Eye (tissue), 1 donor: ENCODE data around the gene COX11.
A peak's percentile ranks its signal among the peaks of the same experiment; 100 is the strongest.

Experiments used
- DNase-seq: peaks from one replicate; pipeline ENCODE4 v3.0.0-alpha.2; 2015

The COX11 gene

DNA sequence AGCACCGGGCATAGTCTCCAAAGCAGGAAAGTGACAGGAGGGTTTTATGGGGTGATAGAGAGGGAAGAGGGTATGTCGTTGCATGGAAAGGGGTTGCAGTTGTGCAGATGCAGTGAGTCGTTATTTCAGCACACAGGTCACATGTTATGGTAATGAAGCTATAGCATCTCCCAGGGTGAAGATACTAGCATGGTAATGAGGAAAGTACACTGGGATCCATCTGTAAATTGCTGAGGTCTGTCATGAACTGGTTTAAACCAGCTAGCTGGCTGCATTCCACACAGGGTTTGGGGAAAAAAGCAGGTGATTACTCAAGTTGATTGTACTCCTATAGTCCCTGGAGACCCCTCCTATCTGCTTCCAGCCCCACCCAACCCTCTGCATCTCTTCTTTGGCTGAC lies 11.7 kb downstream of the COX11 start:
- no peak for DNase-seq

DNA sequence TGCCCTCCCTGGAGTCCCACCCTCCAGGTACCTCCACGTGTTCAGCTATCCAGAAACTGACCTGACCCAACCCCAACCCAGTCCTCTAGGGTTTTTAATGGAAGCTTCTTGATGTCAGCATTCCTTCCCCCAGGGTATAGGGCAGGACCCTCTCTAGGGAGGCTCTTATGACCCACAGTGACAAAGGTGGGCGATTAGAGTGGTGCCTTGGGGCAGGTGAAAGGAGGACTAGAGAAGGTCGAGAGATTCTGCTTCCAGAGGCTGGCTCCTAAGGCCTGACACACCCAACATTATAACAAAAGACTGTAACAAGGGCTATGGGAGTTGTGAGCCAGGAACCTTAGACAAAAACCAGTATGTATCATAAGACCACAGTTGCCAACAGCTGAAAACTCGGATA lies 17.2 kb downstream of the COX11 start:
- DNase-seq = no peak

DNA sequence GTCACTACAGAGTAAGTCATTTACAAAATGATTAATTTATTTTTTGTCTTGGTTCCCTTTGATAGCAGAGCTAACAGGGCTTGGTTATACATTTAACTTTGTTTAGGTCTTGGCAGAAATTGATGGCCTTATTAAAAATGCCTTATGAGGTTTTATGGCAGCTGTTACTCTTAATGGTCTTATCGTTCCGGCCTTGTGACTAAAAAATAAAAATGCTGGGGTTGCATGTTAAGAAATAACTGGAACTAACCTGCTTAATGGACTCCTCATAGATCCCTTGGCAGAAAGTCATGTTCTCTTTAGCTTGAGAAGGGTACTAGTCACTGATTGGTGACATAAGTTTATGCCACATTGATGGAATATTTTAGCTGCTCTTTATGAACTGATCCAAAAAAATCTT lies 18.3 kb downstream of the COX11 start:
- DNase-seq = no peak

DNA sequence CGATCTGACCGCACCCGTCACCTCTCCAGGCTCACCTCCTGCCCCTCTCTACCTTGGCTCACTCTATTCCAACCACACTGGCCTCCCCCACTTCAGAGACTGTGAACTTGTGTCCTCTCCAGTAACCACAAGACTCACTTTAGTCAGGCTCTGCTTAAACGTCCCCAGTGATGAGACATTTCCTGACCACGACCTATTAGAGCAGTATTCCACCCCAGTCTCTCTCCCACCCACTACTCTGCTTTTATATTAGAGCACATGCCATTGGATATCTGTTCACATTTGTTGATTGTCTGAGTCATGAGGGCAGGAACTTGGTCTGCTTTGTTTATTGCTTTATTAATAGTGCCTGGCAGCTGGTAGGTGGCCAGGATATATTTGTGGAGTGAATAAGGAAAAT lies 20.1 kb downstream of the COX11 start:
- DNase-seq = no peak

DNA sequence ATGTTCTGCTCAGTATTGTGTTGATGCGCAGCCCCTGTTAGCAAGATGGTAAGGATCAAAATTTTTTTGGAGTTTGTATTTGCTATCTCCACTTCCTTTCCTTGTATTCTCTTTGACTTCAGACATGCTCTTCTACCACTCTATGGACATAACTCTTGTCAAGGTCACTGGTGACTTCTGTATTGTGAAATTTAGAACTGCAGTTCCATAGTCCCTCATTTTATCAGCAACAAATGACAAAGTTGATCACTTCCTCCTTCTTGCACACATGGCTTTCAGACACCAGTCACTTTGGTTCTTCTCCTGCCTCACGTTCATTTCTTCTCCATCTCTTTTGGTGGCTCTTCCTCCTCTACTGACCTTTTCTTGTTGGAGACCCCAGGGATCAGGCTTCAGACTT lies 21.1 kb downstream of the COX11 start:
- DNase-seq = no peak

DNA sequence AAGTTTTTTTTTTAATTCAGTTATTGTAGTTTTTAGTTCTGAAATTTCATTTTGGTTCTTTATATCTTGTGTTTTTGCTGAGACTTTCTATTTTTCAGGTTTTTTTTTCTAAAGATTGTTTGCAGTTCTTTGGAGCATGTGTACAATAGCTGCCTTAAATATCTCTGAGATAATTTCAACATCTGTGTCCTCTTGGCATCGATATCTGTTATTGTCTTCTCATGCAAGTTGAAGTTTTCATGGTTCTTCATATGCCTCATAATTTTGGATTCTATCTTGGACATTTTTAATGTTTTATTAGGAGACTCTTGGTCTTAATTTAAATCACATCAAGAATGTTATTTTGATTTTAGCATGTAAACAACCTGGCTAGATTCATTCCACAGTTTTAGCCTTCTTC lies 22.8 kb downstream of the COX11 start:
- DNase-seq = peak; percentile 12

DNA sequence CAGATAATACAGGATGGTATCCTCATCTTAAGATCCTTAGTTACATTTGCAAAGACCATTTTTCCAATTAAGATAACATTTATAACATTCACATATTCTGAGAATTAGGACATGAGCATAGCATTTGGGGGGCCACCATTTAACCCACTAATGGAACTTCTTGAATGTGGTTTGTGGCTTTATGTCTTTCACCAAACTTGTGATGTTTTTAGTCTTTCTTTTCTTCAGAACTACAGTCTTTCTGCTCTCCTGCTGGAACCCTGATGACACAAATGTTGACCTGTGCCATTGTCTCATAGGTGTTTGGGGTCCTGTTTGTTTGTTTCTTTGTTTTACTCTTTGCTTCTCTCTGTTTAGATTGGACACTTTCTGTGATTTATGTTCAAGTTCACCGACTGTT lies 23.2 kb downstream of the COX11 start:
- DNase-seq = no peak

DNA sequence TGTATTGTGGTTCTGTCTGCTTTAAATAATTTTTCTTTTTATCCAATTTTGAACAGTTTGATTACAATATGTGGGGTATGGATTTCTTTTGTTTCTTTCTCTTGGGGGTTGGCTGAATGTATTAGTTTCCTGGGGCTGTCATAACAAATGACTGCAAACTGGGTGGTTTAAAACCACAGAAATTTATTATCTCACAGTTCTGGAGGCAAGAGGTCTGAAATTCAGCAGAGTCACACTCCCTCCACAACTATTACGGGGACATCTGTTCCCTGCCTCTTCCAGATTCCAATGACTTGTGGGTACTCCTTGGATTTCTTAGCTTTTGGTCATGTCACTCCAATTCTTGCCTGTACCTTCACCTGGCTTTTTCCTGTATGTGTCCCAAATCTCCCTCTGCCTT lies 23.7 kb downstream of the COX11 start:
- DNase-seq = peak; percentile 4

DNA sequence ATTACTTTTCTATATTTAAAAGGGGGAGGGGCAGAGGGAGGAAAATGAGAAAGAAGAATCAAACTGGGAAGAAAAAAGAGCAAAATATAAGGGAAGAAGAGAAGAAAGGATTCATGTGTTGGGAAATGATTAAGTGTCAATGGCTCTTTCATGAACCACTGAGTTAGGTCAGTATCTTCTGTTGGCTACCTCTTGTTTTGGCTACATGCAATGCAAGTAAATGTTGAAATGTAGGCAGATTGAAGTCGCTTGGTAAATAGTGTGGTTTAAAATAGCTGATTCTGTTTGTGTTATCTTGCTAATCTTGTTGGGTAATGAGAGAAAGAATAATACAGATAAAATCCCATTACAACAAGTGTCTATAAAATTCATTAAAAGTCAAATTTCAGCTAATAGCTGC lies 27.2 kb downstream of the COX11 start:
- no peak for DNase-seq

DNA sequence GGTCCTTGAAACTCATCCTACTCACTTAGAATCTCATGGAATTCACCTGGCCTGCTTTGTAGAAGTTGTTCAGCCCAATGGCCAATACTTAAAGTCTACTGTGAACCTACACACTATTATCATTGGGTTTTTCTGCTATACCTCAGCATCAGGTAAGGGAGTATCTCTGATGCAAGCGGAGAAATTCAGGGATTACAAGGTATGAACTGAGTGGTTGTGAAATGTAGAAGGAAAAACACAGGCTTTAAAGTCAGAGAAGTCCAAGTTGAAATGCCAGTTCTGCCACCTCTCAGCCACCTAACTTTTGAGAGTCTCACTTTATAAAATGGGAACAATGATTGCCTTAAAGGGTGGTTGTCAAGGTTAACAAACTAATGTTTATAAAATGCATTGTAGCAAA lies 31.0 kb downstream of the COX11 start:
- DNase-seq = no peak

DNA sequence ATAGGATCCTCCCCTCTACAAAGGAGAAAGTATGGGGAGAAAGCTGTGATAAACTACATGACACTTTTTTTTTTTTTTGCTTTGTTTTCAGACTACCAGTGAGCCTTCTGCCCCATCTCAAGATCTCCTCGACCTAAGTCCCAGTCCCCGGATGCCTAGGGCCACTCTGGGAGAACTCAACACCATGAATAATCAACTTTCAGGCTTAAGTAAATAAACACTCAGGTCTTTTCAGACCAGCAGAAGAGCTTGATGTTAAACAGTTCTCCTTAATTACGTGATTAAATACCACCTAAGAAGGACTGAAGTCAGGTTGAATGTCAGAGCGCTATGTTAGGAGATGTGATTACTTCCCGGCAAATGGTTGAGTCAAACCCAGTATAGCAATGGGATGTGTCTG lies 31.4 kb downstream of the COX11 start:
- DNase-seq = no peak

DNA sequence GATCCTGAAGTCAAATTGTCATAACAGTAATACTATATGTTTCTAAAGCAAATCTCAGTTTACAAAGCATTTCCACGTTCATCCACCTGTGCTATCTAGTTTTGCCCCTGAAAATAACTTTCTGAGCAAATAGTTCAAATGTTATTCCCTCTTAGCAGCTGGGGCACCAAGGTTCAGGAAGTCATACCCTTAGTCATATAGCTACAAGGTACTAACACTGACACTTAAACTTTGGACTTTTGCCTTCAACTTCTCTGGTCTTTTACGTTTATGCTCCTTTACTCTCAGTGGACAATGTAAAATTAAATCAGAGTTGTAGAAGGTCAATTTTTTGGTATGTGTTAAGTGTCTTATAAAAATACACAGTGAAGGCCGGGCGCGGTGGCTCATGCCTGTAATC lies 33.0 kb downstream of the COX11 start:
- no peak for DNase-seq

DNA sequence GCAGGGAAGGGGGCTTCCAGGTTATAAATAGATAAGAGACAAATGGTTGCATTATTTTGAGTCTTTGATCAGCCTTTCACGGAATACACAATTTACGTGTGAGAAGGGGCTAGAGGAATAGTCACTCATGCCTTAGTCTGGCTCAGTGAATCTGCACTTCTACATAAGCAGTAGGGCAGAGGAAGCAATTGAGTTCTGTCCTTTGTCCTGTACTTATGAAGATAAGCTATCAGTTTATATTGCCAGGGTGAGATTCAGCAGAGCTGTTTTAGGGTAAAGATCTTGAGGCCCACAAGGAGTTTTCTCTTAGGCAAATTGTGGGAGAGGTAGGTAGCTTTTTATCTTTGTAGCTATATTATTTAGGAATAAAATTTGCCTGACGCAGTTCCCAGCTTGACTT lies 34.5 kb downstream of the COX11 start:
- DNase-seq = no peak

DNA sequence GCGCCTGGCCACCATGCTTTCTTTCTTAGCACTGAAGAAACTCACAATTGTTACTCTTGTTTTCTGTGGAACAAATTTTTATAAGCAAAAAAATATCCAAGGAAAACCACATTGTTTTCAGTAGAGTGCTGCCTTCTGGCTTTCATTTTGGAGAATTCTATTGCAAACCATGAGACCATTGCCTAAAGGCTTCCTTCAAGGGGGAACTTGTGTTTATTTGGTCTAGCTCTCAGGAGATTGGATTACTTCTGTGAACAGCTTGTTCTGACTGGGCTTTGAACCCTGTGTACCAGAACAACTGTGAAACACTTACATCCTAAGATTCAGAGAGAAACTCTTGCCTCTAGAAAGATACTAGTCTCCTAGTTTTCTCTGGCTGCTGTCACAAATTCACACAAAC lies 35.7 kb downstream of the COX11 start:
- no peak for DNase-seq

DNA sequence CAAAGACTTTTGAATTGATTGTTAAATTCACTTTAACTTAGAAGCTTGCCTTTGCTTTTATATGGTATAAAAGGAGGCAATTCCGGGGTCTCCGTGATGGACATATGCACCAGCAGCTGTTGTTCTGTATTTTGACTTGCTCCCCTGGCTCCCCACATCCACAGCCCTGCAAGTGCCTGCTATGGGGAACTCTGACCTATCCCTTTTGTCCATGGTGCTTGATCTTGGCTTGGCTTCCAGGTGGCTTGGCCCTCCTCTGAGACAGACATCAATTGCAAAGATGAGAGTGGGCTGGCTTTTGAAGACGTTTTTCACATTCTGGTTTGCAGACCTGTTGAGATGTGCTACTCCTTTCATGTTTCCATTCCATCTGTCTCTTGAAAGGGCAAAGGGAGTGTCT lies 40.9 kb downstream of the COX11 start:
- DNase-seq = no peak

DNA sequence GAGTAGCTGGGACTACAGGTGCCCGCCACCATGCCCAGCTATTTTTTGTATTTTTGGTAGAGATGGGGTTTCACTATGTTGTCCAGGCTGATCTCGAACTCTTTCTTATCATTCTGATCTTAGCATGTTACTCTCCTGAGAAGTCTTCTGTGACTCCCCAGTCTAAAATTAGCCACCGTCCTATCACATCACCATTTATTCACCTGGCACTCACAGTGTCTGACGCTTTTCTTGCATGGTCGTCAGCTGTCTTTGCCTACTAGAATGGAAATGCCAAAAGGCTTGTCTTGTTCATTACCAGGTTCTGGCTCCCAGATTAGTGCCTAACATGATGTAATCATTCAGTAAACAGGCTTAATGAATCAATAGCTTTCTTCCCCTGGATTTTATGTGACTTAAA lies 44.0 kb downstream of the COX11 start:
- DNase-seq = no peak

DNA sequence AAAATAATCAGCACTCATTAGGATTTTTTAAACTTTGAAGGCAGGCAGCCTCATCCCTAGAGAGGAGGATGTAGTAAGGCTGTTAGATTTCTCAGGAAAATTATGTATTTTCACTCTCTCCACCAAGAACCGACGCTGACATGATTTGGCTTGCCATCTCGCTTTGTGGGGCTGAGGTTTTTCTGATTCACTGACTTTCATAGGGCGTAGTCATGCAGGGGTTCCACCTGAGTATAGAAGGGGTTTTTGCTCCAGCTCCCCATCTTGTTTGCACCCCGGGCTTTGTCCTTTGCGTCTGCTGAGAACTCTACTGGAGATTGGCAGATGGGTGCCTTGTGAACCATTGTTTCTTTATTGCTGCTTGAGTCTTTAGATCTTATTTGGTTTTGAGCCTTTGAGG lies 47.6 kb downstream of the COX11 start:
- no peak for DNase-seq

DNA sequence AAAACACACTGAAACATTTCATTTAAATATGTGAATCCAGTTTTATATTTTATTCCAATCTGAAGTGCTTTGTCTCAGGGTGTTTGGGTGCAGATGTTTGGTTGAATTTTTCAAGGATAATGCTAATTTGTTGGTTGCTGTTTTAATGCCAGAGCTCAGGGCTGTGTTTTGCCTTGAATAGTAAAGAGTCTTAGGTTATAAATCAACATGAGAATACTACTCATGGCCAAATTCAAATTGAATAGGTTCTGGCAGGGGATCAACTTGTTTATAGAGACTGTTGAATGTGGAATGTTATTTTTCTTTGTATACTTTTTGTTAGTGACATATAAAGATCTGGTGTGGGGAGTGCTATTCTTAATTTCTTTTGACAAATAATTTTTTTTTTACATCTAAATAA lies 49.0 kb downstream of the COX11 start:
- DNase-seq = no peak

DNA sequence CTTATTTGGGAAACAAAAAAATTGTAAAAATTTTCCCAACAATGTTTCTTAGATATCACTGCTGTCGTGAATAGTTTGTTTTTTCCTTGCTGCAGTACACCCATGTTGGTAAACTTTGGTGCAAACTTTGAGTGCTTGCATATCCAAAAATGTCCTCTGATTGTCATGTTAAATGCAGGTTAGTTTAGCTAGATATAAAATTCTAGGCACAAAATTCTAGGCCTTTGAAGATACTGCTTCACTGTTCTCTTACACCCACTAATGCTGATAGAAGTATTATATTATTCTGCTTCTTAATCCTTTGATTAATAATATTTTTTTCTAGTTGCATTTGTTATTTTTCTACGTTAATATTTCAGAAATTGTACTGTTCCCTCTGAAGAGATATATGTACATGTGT lies 51.7 kb downstream of the COX11 start:
- no peak for DNase-seq
